H9 (cell line): Measurements from ENCODE around the gene PITPNB. TPM values are rescaled to one million over a fixed set of nuclear protein-coding genes. Genes with fewer than 3 reads are reported as not detected.

Experiments
- DNase-seq: peaks from one replicate; pipeline ENCODE4 v3.0.0-alpha.2; 2017
- H2AFZ ChIP-seq: one replicate; pipeline ENCODE4 v1.6.1; 2013; ENCODE audit warnings: mild to moderate bottlenecking, low read length, control low read depth, moderate library complexity
- H2AK5ac ChIP-seq: 2 replicates; pipeline ENCODE4 v1.6.1; 2013; ENCODE audit warnings: low read length, control low read depth, mixed read lengths; ENCODE audit not compliant: insufficient read length
- H2BK120ac ChIP-seq: one replicate; pipeline ENCODE4 v1.6.1; 2013; ENCODE audit warnings: low read depth, mild to moderate bottlenecking, low read length, control low read depth, inconsistent platforms; ENCODE audit not compliant: poor library complexity, severe bottlenecking
- H2BK12ac ChIP-seq: 2 replicates; pipeline ENCODE4 v1.6.1; 2013; ENCODE audit warnings: low read length, control low read depth, mixed read lengths, low read depth; ENCODE audit not compliant: insufficient read length
- H2BK15ac ChIP-seq: 2 replicates; pipeline ENCODE4 v1.6.1; 2013; ENCODE audit warnings: low read depth, low read length, control low read depth
- H2BK20ac ChIP-seq: one replicate; pipeline ENCODE4 v1.6.1; 2013; ENCODE audit warnings: low read depth, mild to moderate bottlenecking, low read length, control low read depth, inconsistent platforms; ENCODE audit not compliant: poor library complexity, severe bottlenecking
- H2BK5ac ChIP-seq: 2 replicates; pipeline ENCODE4 v1.6.1; 2013; ENCODE audit warnings: low read length, control low read depth, mixed read lengths; ENCODE audit not compliant: insufficient read length
- H3K14ac ChIP-seq: 2 replicates; pipeline ENCODE4 v1.6.1; 2013; ENCODE audit warnings: low read length, control low read depth; ENCODE audit not compliant: insufficient read depth
- H3K18ac ChIP-seq: 2 replicates; pipeline ENCODE4 v1.6.1; 2013; ENCODE audit warnings: low read depth, mild to moderate bottlenecking, mixed read lengths, low read length, control low read depth; ENCODE audit not compliant: insufficient read length
- H3K23ac ChIP-seq: 2 replicates; pipeline ENCODE4 v1.6.1; 2013; ENCODE audit warnings: low read length, control low read depth, mixed read lengths, low read depth; ENCODE audit not compliant: insufficient read length
- H3K23me2 ChIP-seq: 2 replicates; pipeline ENCODE4 v1.6.1; 2013; ENCODE audit warnings: low read depth, mild to moderate bottlenecking, mixed read lengths, low read length, control low read depth; ENCODE audit not compliant: insufficient read length, poor library complexity, severe bottlenecking
- H3K27ac ChIP-seq: 2 replicates; pipeline ENCODE4 v1.5.1; 2013; ENCODE audit warnings: low read length, control low read depth, mixed read lengths, low read depth; ENCODE audit not compliant: insufficient read length
- H3K27me3 ChIP-seq: 2 replicates; pipeline ENCODE4 v1.6.1; 2013; ENCODE audit warnings: low read length, control low read depth, inconsistent platforms; ENCODE audit not compliant: insufficient read depth
- H3K4ac ChIP-seq: 2 replicates; pipeline ENCODE4 v1.6.1; 2013; ENCODE audit warnings: low read depth, mild to moderate bottlenecking, control low read depth, inconsistent platforms, low read length, moderate library complexity
- H3K4me1 ChIP-seq: 2 replicates; pipeline ENCODE4 v1.6.1; 2013; ENCODE audit warnings: low read length, control low read depth, inconsistent platforms; ENCODE audit not compliant: insufficient read depth
- H3K4me2 ChIP-seq: 2 replicates; pipeline ENCODE4 v1.6.1; 2013; ENCODE audit warnings: low read length, control low read depth, mixed read lengths; ENCODE audit not compliant: insufficient read length, insufficient read depth
- H3K56ac ChIP-seq: 2 replicates; pipeline ENCODE4 v1.6.1; 2013; ENCODE audit warnings: low read depth, mild to moderate bottlenecking, mixed read lengths, low read length, control low read depth; ENCODE audit not compliant: insufficient read length
- H3K79me1 ChIP-seq: 2 replicates; pipeline ENCODE4 v1.6.1; 2013; ENCODE audit warnings: low read depth, mild to moderate bottlenecking, moderate library complexity, low read length, control low read depth, inconsistent platforms; ENCODE audit not compliant: insufficient read depth, poor library complexity, severe bottlenecking
- H3K79me2 ChIP-seq: 2 replicates; pipeline ENCODE4 v1.6.1; 2013; ENCODE audit warnings: low read length, control low read depth, inconsistent platforms; ENCODE audit not compliant: insufficient read depth
- H3K9ac ChIP-seq: 2 replicates; pipeline ENCODE4 v1.6.1; 2013; ENCODE audit warnings: low read length, control low read depth, mixed read lengths; ENCODE audit not compliant: insufficient read length; ENCODE audit errors: extremely low read depth
- H3K9me3 ChIP-seq: one replicate; pipeline ENCODE4 v1.6.1; 2013; ENCODE audit warnings: low read depth, low read length, inconsistent platforms; ENCODE audit not compliant: control insufficient read depth
- H3T11ph ChIP-seq: one replicate; pipeline ENCODE4 v1.6.1; 2013; ENCODE audit warnings: mild to moderate bottlenecking, low read length, control low read depth, inconsistent platforms
- H4K20me1 ChIP-seq: one replicate; pipeline ENCODE4 v1.6.1; 2013; ENCODE audit not compliant: control insufficient read depth, insufficient read length, insufficient read depth
- H4K5ac ChIP-seq: 2 replicates; pipeline ENCODE4 v1.6.1; 2013; ENCODE audit warnings: low read depth, mild to moderate bottlenecking, mixed read lengths, low read length, control low read depth; ENCODE audit not compliant: insufficient read length
- H4K8ac ChIP-seq: replicated peaks from 2 replicates; pipeline ENCODE4 v1.6.1; 2013; ENCODE audit warnings: low read length, control low read depth, mixed read lengths, low read depth; ENCODE audit not compliant: insufficient read length
- H4K91ac ChIP-seq: 2 replicates; pipeline ENCODE4 v1.6.1; 2013; ENCODE audit warnings: low read depth, mild to moderate bottlenecking, moderate library complexity, mixed read lengths, low read length, control low read depth; ENCODE audit not compliant: insufficient read length
- H3K27ac Mint-ChIP-seq, 3 experiments: 2 replicates in 2 of 3; 3 replicates in 1 of 3; pipeline ENCODE4 v1.8.0; 2020 to 2021; ENCODE audit warnings: mixed read lengths in 3 of 3, mild to moderate bottlenecking in 1 of 3, moderate library complexity in 1 of 3
- H3K27me3 Mint-ChIP-seq: 2 replicates; pipeline ENCODE4 v1.8.0; 2021; ENCODE audit warnings: low read depth, mild to moderate bottlenecking, moderate library complexity, mixed read lengths
- H3K36me3 Mint-ChIP-seq, 3 experiments: 2 replicates in 2 of 3; 3 replicates in 1 of 3; pipeline ENCODE4 v1.8.0; 2020 to 2021; ENCODE audit warnings: low read depth in 3 of 3, mixed read lengths in 3 of 3; ENCODE audit not compliant: insufficient read depth in 1 of 3
- H3K4me1 Mint-ChIP-seq, 2 experiments: 2 replicates each; pipeline ENCODE4 v1.8.0; 2020; ENCODE audit warnings: mixed read lengths in 2 of 2
- H3K4me3 Mint-ChIP-seq, 2 experiments: 2 replicates in 1 of 2; 3 replicates in 1 of 2; pipeline ENCODE4 v1.8.0; 2020 to 2021; ENCODE audit warnings: mild to moderate bottlenecking in 2 of 2, mixed read lengths in 2 of 2, moderate library complexity in 1 of 2
- H3K9me3 Mint-ChIP-seq, 2 experiments: 2 replicates in 1 of 2; 3 replicates in 1 of 2; pipeline ENCODE4 v1.8.0; 2020; ENCODE audit warnings: mild to moderate bottlenecking in 2 of 2, mixed read lengths in 2 of 2, moderate library complexity in 1 of 2
- CTCF ChIP-seq: fragments of 200-600 bp; sonication (generic); conservative IDR thresholded peaks from 3 replicates; pipeline ENCODE4 v1.8.0; 2021; ENCODE audit warnings: antibody characterized with exemption, mild to moderate bottlenecking
- WGBS: extraction: QIAGEN DNeasy Blood & Tissue Kit; methylation state at CpG from one replicate; pipeline ENCODE4 v1.1.7; 2013; ENCODE audit warnings: missing lambda C conversion rate, low lambda C conversion rate, mixed read lengths; ENCODE audit not compliant: insufficient read length; ENCODE audit errors: extremely low coverage; 5-methylcytosine and 5-hydroxymethylcytosine counted together
- total RNA-seq: library from RNA; stranded (reverse); gene quantifications from 2 replicates; pipeline ENCODE4 v1.2.1, GENCODE V29; 2021

PITPNB gene
- total RNA-seq, 1 experiment from 2014 or later, result 106 TPM

GRCh38 chr22:27900153-27900552 lies 18.9 kb downstream of the PITPNB start:
- no peak overlapping the region for H3K14ac ChIP-seq
- no peaks in the 10 kb centered on the region for H3K9me3 ChIP-seq
- DNase-seq, result no peak
- no peak overlapping the region for H2BK20ac ChIP-seq
- no peak overlapping the region for H4K91ac ChIP-seq
- H4K5ac ChIP-seq, result no peak overlapping the region
- H3K4ac ChIP-seq, result no peak overlapping the region
- no peak overlapping the region for H3T11ph ChIP-seq
- H3K23ac ChIP-seq, result no peak overlapping the region
- WGBS, result no CpG with 5 or more reads among the region's 1 CpG
- H3K79me2 ChIP-seq, result peaks cover 3% of the 10 kb centered on the region; the same call in 1 of the 2 replicates
- no peak overlapping the region for H3K4me2 ChIP-seq
- H2AK5ac ChIP-seq, result no peak overlapping the region
- no peaks in the 10 kb centered on the region for H3K23me2 ChIP-seq
- Mint-ChIP-seq H3K27ac (no peak overlapping the region), H3K27me3 (no peaks in the 10 kb centered on the region), H3K4me1 (peaks cover 2 to 7% of the 10 kb centered on the region in 2 experiments; a peak in 1 of 4 replicates), H3K9me3 (no peaks in the 10 kb centered on the region), H3K36me3 (peaks cover 8 to 61% (median 57%) of the 10 kb centered on the region in 3 experiments; a peak in 6 of 7 replicates), H3K4me3 (no peak overlapping the region)
- no peak overlapping the region for H2BK15ac ChIP-seq
- H4K20me1 ChIP-seq, result no peaks in the 10 kb centered on the region
- no peaks in the 10 kb centered on the region for H3K79me1 ChIP-seq
- no peak overlapping the region for H4K8ac ChIP-seq
- H2AFZ ChIP-seq, result no peak overlapping the region
- H3K9ac ChIP-seq, result no peak overlapping the region
- H2BK120ac ChIP-seq, result no peak overlapping the region
- no peak overlapping the region for H2BK5ac ChIP-seq
- TF ChIP-seq CTCF, result no peak
- no peaks in the 10 kb centered on the region for H3K4me1 ChIP-seq
- H2BK12ac ChIP-seq, result no peak overlapping the region
- no peak overlapping the region for H3K27ac ChIP-seq
- H3K18ac ChIP-seq, result no peak overlapping the region
- H3K27me3 ChIP-seq, result no peaks in the 10 kb centered on the region
- no peak overlapping the region for H3K56ac ChIP-seq
